SK-N-DZ (cell line): ENCODE data around the gene NOD2.

Experiments used
- DNase-seq: peaks from one replicate; pipeline ENCODE4 v3.0.0-alpha.2; 2015; ENCODE audit warnings: low spot score
- small RNA-seq, 2 experiments: library from RNA; depleted of rRNA; stranded (forward); fragments of <200 nt; gene quantifications; one replicate each; pipeline ENCODE3, GENCODE V24; 2014

Gene NOD2

DNA sequence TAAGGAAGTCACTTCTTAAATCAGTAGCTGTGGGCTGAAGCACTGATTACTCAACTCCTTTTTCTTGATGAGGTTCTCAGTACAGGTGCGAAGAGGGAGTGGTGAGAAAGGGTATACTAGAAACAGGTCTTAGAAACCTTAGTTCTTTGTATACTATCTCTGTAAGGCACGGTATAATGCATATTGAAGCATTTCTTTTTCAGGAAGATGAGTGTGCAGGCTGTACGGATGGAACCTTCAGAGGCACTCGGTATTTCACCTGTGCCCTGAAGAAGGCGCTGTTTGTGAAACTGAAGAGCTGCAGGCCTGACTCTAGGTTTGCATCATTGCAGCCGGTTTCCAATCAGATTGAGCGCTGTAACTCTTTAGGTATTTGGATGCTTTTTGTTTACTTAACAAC, 87.6 kb downstream of the NOD2 start:
- no peak for DNase-seq

- no peak for DNase-seq
These were observed 88.1 kb downstream of the NOD2 start for GRCh38 chr16:50781518-50781917.

Small RNA genes within 50 kb of the gene (small RNA-seq; reads per million reads assigned to genes)
- 0 reads per million in 2 experiments for gene MIR3181
